T-cell (primary cell): Measurements from ENCODE around the gene TCP11X2. TPM values are rescaled to one million over a fixed set of nuclear protein-coding genes. Genes with fewer than 3 reads are reported as not detected.
"Not testable (repeated sequence)": the region's sequence is repeated elsewhere in the genome, so short reads cannot be mapped to it uniquely, and the experiment has no call there.

Source experiments
- ATAC-seq, 4 experiments: fragments of 200-7000 bp in 3 of 4; fragments of 150-1000 bp in 1 of 4; cut with Tn5 transposase; replicated peaks in 1 of 4; 1 replicate in 3 of 4; 2 replicates in 1 of 4; pipeline ENCODE4 v1.10.0; 2021; ENCODE audit warnings: moderate library complexity in 3 of 4, mild to moderate bottlenecking in 2 of 4, moderate number of reproducible peaks in 1 of 4
- CTCF ChIA-PET, 2 donors: fragments of 300-600 bp; sonication (Branson Sonifier 250); formaldehyde crosslinking; loops; one replicate each; lab custom pipeline; 2022; ENCODE audit warnings: antibody characterized with exemption in 2 of 2; lab: Charles Lee
- POLR2A ChIA-PET, 2 donors: fragments of 300-600 bp; sonication (Branson Sonifier 250); formaldehyde crosslinking; loops; one replicate each; lab custom pipeline; 2022; ENCODE audit warnings: antibody characterized with exemption in 2 of 2; lab: Charles Lee
- DNase-seq, 35 experiments: peaks; one replicate each; pipeline versions ENCODE4 v3.0.0 to v3.0.0-alpha.2; 2013 to 2023
- H3K27ac ChIP-seq: one replicate; pipeline ENCODE4 v1.5.1; 2013; ENCODE audit warnings: low read length
- H3K27me3 ChIP-seq, 2 experiments: replicated peaks in 1 of 2; 1 replicate in 1 of 2; 2 replicates in 1 of 2; pipeline versions ENCODE4 v1.6.1 to v1.7.0; 2013; ENCODE audit warnings: low read length in 1 of 2, mixed read lengths in 1 of 2; ENCODE audit not compliant: control insufficient read depth in 2 of 2, insufficient read depth in 2 of 2; ENCODE audit errors: extremely low read depth in 1 of 2
- H3K36me3 ChIP-seq, 2 donors: 1 replicate in 1 of 2; 2 replicates in 1 of 2; pipeline versions ENCODE4 v1.6.1 to v1.7.0; 2013; ENCODE audit warnings: low read length in 1 of 2; ENCODE audit not compliant: control insufficient read depth in 2 of 2, insufficient read depth in 1 of 2; ENCODE audit errors: extremely low read depth in 1 of 2
- H3K4me1 ChIP-seq, 2 experiments: 1 replicate in 1 of 2; 2 replicates in 1 of 2; pipeline versions ENCODE4 v1.6.1 to v1.7.0; 2013; ENCODE audit warnings: low read length in 2 of 2, mixed read lengths in 1 of 2; ENCODE audit not compliant: insufficient read depth in 2 of 2, control insufficient read depth in 1 of 2; ENCODE audit errors: extremely low read depth in 1 of 2
- H3K4me3 ChIP-seq, 2 donors: 1 replicate in 1 of 2; 2 replicates in 1 of 2; pipeline versions ENCODE4 v1.5.1 to v1.7.0; 2013; ENCODE audit warnings: mild to moderate bottlenecking in 2 of 2, low read length in 1 of 2, moderate library complexity in 1 of 2; ENCODE audit not compliant: control insufficient read depth in 1 of 2; ENCODE audit errors: extremely low read depth in 1 of 2
- H3K9me3 ChIP-seq: 2 replicates; pipeline ENCODE4 v1.7.0; 2013
- H3K27ac Mint-ChIP-seq, 2 donors: one replicate each; pipeline ENCODE4 v1.8.0; 2020 to 2021; ENCODE audit warnings: mild to moderate bottlenecking in 2 of 2, mixed read lengths in 2 of 2
- H3K27me3 Mint-ChIP-seq, 2 donors: one replicate each; pipeline ENCODE4 v1.8.0; 2021 to 2022; ENCODE audit warnings: mixed read lengths in 2 of 2
- H3K36me3 Mint-ChIP-seq: one replicate; pipeline ENCODE4 v1.8.0; 2021; ENCODE audit warnings: mixed read lengths
- H3K4me1 Mint-ChIP-seq, 3 donors: one replicate each; pipeline ENCODE4 v1.8.0; 2020 to 2022; ENCODE audit warnings: mixed read lengths in 3 of 3, mild to moderate bottlenecking in 1 of 3
- H3K4me3 Mint-ChIP-seq, 3 donors: one replicate each; pipeline ENCODE4 v1.8.0; 2020 to 2022; ENCODE audit warnings: mild to moderate bottlenecking in 3 of 3, mixed read lengths in 3 of 3, moderate library complexity in 3 of 3
- H3K9me3 Mint-ChIP-seq, 3 donors: one replicate each; pipeline ENCODE4 v1.8.0; 2020 to 2022; ENCODE audit warnings: mixed read lengths in 3 of 3
- WGBS: methylation state at CpG from one replicate; pipeline ENCODE4 v1.1.5; 2013; ENCODE audit warnings: missing lambda C conversion rate; ENCODE audit not compliant: insufficient coverage; 5-methylcytosine and 5-hydroxymethylcytosine counted together
- total RNA-seq, 35 experiments: library from RNA in 6 of 35; stranded (reverse) in 6 of 35; fragments of 120-200 nt in 1 of 35; gene quantifications; one replicate each; pipeline versions ENCODE4 v1.2.1 to v1.2.4 and lab custom pipeline; 2013 to 2026

Gene TCP11X2
- total RNA-seq, 5 donors from 2014 or later (not counting 1 experiment from before 2014, with no cell fraction given), result not detected

- H3K4me1 ChIP-seq, H3K4me3 Mint-ChIP-seq, H3K9me3 Mint-ChIP-seq, H3K36me3 ChIP-seq, H3K4me3 ChIP-seq, H3K27ac Mint-ChIP-seq, CTCF ChIA-PET, POLR2A ChIA-PET, H3K27me3 Mint-ChIP-seq, H3K36me3 Mint-ChIP-seq, ATAC-seq, H3K27ac ChIP-seq, H3K27me3 ChIP-seq, H3K4me1 Mint-ChIP-seq, DNase-seq, H3K9me3 ChIP-seq: not testable (repeated sequence)
- no CpG with 5 or more reads among the region's 5 CpGs for WGBS
Observed at GRCh38 chrX:102478765-102479164, 7.2 kb upstream of the TCP11X2 start.

GRCh38 chrX:102470215-102470614 is 1.4 kb downstream of the TCP11X2 start:
- WGBS, result no CpG with 5 or more reads among the region's 3 CpGs
- H3K27ac Mint-ChIP-seq, ATAC-seq, H3K9me3 ChIP-seq, H3K36me3 ChIP-seq, H3K4me3 Mint-ChIP-seq, H3K4me1 ChIP-seq, H3K4me1 Mint-ChIP-seq, H3K9me3 Mint-ChIP-seq, H3K27me3 Mint-ChIP-seq, H3K36me3 Mint-ChIP-seq, H3K27me3 ChIP-seq, H3K4me3 ChIP-seq, POLR2A ChIA-PET, H3K27ac ChIP-seq, CTCF ChIA-PET, DNase-seq: not testable (repeated sequence)

GRCh38 chrX:102458615-102459014 is 13.0 kb downstream of the TCP11X2 start:
- H3K27ac ChIP-seq, H3K27me3 Mint-ChIP-seq, H3K9me3 ChIP-seq, ATAC-seq, H3K4me3 ChIP-seq, H3K4me1 ChIP-seq, H3K4me3 Mint-ChIP-seq, H3K4me1 Mint-ChIP-seq, H3K36me3 ChIP-seq, CTCF ChIA-PET, H3K27ac Mint-ChIP-seq, POLR2A ChIA-PET, H3K27me3 ChIP-seq, H3K9me3 Mint-ChIP-seq, H3K36me3 Mint-ChIP-seq, DNase-seq: not testable (repeated sequence)
- no CpG with 5 or more reads among the region's 4 CpGs for WGBS

GRCh38 chrX:102439908-102440307 is 31.7 kb downstream of the TCP11X2 start, which contains the start of gene NXF2B:
Gene NXF2B (minus strand): TSS chrX:102440008. CDS start chrX:102380036, 59,972 bp downstream.
- DNase-seq, H3K9me3 ChIP-seq, H3K4me1 ChIP-seq, H3K4me1 Mint-ChIP-seq, H3K9me3 Mint-ChIP-seq, H3K4me3 Mint-ChIP-seq, H3K27me3 ChIP-seq, H3K27me3 Mint-ChIP-seq, H3K36me3 Mint-ChIP-seq, H3K4me3 ChIP-seq, POLR2A ChIA-PET, H3K36me3 ChIP-seq, ATAC-seq, CTCF ChIA-PET, H3K27ac Mint-ChIP-seq, H3K27ac ChIP-seq: not testable (repeated sequence)
- WGBS, result no CpG with 5 or more reads among the region's 11 CpGs

GRCh38 chrX:102414493-102414892 is 57.1 kb downstream of the TCP11X2 start:
- H3K27ac ChIP-seq, result not testable (repeated sequence)

More at GRCh38 chrX:102414493-102414892, 57.1 kb downstream of the TCP11X2 start:
- H3K27me3 Mint-ChIP-seq, H3K36me3 ChIP-seq, H3K9me3 ChIP-seq, H3K4me1 Mint-ChIP-seq, H3K36me3 Mint-ChIP-seq, H3K4me3 Mint-ChIP-seq, H3K4me3 ChIP-seq, POLR2A ChIA-PET, H3K27ac Mint-ChIP-seq, H3K9me3 Mint-ChIP-seq, ATAC-seq, H3K4me1 ChIP-seq, H3K27me3 ChIP-seq, DNase-seq, CTCF ChIA-PET: not testable (repeated sequence)
- WGBS, result no CpG with 5 or more reads among the region's 4 CpGs

Other genes starting within 250 kb of the TCP11X2 start
- gene NXF2, start 224.6 kb downstream of the TCP11X2 start, total RNA-seq, result not detected
- not detected for gene NXF2B, start 31.8 kb downstream of the TCP11X2 start, total RNA-seq
- gene TMSB15A, start 44.9 kb upstream of the TCP11X2 start, total RNA-seq, result not detected
- gene ARMCX5, start 127.7 kb upstream of the TCP11X2 start, total RNA-seq, result 10 to 100 TPM; 10.5 to 14.4 (median 12.1) TPM
- 10 to 100 TPM; 32.6 to 69.1 (median 36.0) TPM for gene GPRASP1, start 179.7 kb upstream of the TCP11X2 start, total RNA-seq
- 1 to 10 TPM; 1.3 to 3.1 (median 1.4) TPM for gene GPRASP2, start 240.6 kb upstream of the TCP11X2 start, total RNA-seq
- 1 to 10 TPM; 1.5 to 3.1 (median 2.7) TPM for gene GPRASP3, start 248.9 kb upstream of the TCP11X2 start, total RNA-seq